Activated T-cell treated with anti-CD3 and anti-CD28 coated beads, Interleukin-2, amount 50 U/mL, for 48 hours (primary cell): Measurements from ENCODE around the gene MXRA7.

Experiments
- DNase-seq, 2 experiments: peaks; one replicate each; pipeline ENCODE4 v3.0.0-alpha.2; 2020

The MXRA7 gene

DNA sequence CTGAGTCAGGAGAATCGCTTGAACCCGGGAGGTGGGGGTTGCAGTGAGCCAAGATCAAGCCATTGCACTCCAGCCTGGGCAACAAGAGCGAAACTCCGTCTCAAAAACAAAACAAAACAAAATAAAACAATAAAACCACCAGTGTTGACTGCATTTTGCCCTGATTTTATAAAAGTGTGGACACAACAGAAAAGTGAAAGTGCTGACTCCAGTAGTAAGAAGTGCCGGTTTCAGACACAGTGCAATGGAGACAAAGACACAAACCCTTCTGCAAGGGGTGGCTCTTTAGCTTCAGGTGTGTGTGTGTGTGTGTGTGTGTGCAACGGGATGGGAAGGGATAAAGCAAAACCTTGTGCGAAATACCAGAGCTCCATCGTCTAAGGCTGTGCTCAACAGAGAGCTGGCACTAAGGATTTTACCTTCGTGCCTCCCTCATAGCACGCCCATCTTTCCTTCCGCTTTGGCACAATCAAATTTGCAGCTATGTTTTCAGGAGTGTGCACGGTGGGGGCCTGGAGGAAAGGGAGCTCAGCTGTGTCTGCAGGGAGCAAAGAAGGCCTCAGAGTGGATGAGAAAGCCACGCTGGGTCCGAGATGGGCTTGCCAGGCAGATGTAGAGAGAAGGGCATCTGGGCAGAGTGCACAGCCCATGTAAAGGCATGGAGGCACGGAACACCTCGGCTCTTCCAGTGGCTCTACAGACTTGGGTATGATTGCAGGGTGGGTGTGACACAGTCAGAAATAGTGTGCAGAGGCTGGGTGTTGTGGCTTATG lies 15.5 kb downstream of the MXRA7 start:
- DNase-seq, result no peak

DNA sequence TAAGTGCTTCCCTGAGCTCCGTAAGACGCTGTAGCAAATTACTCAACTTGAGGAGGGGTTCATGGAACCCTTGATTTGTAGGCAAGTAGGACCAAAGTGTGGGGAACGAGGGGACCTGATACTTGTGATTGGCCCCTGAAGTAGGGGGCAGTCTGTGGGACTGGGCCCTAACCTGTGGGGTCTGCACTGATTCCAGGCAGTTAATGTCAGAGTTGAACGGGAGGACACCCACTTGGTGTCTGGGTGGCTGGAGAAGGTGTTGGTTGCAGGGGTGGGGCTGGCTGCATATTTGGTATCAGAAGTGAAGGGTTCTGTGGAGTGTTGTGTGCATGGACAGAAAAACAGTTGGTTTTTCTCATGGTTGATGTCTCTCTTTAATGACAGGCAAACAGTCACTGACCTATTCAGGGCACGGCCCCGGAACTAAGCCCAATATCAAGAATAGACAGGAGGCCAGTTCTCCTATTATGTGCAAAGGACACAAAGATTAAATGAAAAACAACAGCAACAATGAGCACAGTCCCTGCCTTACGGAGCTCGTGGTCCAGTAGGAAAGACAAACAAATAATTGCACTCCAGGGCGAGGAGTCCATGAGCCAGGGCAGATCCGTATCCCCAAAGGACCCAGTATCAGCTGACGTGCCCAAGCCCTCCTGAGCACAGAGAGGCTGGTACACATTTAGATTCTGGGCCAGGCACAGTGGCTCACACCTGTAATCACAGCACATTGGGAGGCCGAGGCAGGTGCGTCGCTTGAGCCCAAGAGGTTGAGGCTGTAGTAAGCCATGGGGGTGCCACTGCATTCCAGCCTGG lies 19.2 kb downstream of the MXRA7 start:
- no peak for DNase-seq

DNA sequence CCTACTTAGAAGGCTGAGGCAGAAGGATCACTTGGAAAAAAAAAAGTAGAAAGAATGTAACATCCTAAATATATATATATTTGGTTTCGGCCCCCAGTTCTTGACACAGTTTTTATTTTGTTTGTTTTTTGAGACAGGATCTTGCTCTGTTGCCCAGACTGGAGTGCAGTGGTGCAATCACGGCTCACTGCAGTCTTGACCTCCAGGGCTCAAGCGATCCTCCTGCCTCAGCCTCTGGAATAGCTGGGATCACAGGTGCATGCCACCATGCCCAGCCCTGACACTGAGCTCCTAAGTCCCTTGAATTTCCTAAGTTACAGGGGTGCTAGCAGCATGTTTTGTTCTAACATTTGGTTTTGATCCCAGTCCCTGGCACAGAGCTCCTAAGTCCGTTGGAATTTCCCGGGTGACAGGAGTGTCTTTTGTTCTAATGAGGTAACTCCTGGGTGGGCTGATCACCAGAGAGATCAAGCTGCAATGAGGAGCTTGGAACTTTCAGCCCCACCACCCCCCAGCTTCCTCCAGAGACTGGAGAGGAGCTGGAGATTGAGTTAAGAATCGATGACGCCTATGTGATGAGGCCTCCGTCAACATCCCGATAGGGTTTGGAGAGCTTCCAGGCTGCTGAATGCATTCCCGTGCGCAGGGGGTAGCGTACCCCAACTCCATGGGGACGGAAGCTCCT lies 20.0 kb downstream of the MXRA7 start:
- DNase-seq, result no peak

DNA sequence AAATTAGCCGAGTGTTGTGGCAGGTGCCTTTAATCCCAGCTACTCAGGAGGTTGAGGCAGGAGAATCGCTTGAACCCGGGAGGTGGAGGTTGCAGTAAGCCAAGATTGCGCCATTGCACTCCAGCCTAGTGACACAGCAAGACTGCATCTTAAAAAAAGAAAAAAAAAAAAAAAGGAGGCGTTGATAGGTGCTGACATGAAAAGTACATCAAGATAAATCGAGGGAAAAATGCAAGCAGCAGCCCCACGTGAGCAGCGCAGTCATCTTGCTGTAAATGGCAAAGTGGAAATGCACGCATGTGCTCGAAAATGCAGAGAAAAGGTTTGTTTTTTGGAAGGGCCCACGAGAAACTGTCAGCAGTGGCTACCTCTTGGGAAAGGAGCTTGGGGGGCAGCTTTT lies 20.9 kb downstream of the MXRA7 start:
- no peak for DNase-seq

DNA sequence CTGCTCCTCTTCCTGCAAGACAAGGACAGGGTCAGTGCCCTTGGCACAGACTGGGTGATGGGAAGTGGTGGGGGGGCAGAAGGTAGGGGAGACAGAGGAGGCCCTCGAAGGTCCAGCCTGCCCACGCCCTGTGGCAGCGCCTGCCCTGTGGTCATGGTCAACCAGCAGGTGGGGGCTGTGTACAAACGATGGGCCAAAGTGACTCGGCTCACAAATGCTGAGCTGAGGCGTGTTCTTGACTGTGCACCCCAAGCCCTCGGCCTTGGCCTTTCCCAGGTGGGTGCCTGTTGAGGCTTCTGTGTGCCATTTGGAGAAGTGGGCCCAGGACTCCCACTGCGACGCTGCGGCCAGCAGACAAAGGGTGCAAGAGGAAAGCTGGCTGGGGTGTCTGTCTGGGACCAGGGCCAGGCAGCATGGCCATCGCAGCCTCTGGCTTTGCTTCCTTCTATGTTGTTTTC lies 22.6 kb downstream of the MXRA7 start:
- DNase-seq, result no peak

DNA sequence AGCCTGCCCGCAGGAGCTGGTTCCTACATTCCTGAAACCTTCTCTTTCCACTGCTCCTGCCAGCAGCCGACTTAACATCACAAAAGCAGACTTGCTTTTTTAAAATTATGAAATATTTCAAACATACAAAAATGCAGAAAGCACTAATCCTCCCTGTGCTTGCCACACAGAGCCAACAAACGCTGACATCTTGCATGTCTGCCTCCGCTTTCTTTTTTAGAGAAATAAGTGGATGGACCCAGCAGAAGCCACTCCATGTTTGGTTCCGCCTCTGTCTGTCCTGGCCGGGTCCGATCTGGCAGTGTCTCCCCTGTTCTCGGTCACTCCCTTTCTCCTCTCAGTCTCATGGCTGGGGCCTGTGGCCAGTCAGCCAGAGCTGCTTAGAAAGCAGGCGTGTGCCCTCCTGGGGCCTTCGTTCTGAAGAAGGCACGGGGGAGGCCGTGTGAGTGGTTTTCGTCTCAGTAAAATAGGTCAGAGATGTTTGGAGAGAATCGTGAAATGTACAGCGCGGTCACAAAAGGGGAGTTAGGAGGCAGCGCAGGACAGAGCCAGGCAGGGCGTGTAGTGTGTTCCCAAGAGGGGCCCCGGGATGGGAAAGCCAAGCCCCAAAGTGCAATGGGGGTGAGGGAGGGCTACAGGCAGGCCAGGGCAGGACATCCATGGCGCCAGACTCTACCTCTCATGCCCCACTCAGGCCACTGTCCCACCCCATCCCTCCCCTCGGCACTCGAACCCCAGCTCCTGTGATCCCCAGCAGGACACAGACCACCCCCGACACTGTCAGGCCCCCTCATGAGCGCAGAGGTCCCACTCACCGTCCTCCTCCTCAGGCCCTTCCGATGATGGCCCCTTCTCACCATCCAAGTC lies 23.2 kb downstream of the MXRA7 start:
- no peak for DNase-seq

DNA sequence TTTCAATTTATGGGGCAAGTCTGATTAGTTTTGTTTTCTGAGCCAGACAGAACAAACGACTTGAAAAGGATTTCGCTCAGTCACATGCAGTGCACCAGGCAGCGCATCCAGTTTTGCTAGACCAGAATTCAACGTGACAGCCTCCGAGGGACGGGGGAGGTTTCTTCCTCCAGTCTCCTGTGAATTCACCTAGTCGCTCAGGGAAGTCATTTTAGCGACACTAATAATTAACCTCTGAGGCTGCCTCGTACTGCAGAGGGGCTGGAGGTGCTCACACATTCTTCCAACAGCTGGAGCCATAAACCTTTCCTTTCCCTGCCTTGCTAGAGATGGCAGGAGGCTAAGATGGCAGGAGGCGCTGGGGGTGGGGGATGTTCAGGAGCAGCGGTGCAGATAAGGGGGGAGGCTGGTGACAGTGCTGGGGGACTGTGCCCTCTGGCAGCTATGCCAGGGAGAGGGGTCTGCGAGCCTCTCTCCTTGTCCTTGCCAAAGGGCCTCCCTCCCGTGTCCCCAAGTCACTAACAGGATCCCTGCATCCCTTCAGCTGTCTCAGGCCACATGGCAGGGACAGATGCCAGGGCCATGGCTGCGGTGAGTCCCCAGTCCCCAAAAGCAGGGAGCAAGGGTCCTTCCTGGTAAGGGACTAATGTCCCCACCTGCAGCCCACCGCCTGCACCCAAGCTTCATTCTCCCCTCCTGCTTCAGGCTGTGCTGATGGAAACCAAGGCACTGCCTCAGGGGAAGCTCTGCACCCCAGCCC lies 24.0 kb downstream of the MXRA7 start:
- DNase-seq, result no peak

DNA sequence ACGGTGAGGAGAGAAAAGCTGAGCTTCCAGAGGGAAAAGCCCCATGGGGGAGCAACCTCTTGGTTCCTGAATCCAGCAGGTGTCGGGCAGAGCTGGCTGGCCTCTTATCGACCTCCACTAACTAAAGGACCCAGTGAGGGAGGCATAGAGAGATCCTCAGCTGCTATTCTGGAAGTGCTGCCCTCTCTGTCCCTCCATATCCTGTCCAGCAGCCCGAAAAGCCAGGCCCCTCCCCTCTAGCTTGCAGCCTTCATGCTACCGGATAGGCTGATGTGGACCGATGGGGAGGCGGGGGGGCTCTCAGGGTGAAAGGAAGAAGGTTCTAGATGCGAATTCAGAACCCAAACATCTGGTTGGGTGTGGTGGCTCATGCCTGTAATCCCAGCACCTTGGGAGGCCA lies 24.9 kb downstream of the MXRA7 start:
- no peak for DNase-seq

DNA sequence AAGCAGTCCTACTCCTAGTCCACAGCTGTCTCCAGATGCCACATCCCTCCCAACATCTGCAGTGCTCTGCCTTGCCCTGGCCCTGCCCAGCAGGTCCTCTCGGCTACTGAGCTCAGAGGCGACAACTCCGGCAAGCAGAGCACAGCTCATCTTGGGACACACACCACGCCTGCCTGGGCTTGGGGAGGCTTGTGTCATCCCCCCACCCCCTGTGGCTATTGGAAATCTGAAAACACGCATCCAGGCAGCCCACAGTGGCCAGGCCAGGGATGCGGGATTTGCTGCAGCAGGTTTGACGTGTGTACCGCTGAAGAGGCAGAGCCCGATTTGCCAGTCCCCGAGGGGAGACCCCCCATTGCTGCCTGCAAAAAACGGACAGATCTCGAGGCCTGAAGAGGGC lies 25.4 kb downstream of the MXRA7 start:
- no peak for DNase-seq

DNA sequence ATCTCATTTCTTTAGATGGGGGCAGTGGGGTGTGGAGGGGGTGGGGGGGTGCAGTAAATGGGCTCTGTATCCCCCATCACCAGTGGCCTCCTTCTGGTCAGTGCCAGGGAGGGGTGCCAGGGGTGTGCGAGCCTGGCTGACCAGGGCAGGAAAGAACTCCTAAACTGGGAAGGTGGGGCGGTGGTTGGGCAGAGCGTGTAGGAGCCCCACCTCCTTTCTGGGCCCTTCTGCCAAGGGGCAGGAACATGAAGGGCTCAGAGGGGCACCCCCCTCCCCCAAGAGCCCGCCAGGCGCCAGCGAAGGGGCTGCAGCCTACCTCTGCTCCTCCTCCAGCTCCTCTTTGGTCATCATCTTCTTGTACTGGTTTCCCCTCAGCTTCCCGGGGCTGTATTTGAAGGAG lies 26.0 kb downstream of the MXRA7 start:
- no peak for DNase-seq

DNA sequence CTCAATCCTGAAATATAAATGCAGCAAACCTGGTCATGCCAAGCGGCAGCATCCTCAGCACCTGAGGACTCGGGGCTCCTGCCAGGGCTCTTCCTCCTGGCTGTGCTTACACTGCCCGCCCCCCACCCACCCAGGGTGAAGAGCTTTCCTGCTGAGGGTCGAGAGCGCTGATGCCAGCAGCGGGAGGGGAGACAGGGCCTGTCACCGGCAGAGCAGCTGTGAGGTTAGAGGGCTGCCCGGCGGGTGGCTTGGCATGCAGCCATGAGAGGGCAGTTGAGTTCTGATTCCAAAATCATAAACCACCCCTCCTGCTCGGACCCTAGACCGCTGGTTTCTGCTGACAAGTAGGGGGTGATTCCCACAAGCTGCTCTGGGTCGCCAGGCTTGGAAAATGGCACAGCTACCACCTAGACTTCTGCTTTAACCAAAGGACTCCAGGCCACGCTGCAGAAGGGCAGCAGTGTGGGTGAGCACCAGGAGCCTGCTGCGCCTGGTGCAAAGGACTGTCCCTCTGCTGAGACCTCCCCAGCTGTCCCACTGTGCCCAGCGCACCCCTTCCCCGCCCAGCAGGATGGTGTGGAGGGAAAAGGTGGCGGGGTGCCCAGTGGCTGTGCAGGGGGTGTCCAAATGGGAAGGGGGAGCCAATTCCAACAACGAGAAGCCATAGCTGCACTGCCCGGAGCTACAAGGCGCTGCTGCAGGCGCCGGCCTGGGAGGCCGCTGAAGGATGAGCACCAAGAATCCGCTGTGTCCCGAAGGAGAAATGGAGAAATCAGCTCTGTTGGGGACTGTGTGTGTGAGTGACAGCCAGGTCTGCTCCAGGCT lies 26.6 kb downstream of the MXRA7 start:
- no peak for DNase-seq

DNA sequence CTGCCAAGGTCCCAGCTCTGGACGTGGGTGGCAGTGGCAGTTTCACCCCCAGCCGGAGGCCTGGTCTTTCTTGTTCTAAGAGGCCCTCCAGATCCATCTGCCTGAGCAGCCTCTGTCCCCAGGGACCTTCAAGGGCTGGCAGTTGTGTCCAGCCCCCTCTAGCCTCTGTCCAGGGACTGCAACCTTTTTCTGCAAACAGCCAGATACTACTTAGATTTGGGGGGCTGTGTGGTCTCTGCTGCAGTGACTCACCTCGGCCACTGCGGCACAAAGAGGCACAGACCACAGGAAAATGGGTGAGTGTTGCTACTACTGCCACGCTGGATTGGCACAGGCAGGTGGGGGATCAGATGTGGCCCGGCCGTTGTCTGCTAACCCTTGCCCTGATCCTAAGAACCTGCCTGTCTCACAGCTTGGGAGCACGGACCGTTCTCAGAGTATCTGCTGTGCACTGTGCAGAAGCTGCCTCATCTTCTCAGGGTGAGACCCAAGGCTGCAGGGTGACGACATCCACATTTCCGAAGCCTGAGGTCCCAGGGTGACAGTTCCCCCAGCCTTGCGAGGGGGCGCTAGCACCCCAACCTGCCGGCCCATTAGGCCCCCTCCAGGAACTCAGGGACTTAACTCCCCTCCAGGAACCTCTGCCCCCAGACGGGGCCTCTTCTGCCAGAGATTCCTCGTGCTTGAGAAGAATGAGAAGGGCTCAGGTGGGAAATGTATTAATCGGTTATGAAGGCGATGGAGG lies 27.6 kb downstream of the MXRA7 start:
- DNase-seq, result no peak

DNA sequence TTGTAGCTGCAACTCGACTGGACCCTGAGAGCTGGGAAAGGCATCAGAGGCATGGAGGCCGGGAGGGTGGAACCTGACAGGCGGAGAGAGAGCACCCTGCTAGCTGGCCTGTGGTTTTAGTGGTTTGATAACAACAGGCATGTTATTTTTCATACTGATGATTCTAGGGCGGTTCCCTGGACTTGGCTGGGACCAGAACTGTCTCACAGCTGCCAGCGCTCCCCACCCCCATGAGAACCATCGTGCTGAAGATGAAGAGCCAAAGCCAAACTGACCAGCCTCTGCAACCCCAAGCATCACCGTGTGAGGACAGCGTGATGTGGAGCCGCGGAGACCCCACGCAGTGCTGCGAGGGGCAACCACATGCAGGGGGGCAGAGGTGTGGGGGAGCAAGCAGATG lies 28.5 kb downstream of the MXRA7 start:
- DNase-seq, result no peak

DNA sequence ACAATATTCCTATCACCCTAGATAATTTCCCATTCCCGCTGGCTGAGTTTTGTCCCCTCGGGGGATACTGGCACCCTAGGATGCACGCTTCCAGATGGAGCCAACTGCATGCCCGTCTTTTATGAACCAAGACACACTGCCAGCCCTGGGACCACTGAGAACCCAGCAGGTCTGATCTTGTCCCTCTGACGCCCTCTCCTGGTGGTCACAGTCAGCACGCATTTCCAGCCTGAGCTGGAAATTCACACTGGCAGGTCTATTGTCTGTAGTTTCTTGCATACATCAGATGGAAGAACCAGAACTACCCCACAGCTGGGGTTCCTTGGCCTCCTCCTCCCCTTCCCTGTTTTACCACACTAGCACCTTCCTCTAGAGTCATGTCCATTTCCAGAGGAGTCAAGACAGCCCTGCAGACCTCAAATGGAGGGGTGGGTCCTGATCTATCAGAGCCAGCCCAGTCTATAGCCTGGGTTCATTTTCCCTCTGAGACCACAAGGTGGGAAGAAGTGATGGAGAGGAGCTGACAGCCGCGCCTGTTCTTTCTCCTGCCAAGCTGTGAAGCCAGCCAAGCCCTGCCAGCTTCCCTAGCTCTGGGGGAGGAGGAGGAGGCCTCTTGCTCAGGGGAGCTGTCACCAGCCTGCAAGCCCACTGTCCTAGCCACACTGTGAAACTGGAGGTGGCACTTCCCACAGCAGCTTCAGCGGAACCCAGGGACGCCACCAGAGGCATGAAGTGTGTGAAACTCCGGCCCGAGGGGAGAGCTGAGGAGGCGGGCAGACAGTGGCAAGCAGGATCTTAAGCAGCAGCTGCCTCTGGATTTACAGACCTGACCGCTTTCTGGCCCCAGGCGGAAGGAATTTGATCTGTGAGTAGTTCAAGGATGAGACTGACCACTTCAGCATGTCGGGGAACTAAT lies 29.3 kb downstream of the MXRA7 start:
- peak; percentile 77 to 81 for DNase-seq

DNA sequence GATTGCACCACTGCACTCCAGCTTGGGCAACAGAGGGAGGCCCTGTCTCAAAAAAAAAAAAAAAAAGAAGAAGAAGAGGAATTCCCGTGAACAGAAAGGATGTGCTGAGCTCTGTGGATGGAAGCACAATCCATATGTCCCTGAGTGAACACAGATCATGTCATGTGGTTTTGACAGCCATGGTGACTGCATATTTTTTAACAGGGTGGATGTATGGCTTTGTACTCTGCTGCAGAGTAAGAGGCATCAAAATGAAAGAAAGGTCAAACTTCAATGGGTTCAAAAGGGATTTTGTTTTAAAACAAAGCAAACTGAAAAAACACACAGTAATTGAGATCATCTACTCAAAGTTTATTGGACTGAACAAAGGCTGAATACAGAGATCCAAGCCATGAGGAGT lies 31.5 kb downstream of the MXRA7 start:
- no peak for DNase-seq

DNA sequence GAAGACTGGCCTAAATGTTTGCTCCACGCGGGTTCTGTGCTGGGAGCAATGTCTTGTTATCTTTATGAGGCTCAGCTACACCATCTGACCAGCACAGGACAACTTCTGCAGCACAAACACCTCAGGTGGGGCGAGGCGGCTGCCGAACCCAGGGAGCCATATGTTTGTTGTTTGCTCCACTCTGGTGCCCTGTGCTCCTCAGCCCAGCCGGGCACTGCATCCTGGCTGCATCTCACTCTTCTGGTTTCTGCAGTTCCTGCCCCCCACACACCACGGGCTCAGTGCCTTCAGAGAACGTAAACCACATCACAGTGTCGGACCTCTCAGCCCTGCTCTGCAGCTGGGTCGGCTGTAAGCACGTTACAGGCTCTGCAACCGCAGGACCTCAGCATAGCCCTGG lies 32.4 kb downstream of the MXRA7 start:
- DNase-seq, result peak; percentile 29 to 39

DNA sequence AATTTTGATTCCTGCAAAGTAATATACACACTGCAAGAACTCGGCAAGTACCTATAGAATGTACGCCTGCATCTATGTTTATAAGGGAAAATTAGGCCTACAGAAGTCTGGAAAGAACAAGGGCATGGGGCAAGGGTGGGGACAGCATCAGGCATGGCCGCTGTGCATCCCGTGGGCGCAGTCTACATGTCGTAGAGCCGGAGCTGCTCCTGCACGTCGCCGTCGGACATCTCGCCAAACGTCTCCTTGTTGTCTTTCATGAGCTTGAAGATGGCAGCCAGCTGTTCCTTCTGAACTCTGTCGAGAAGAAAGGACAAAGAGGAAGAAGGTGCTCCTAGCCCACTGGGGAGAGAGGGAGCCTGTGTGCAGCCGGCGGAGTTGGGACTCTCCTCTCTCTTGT lies 33.4 kb downstream of the MXRA7 start:
- DNase-seq, result no peak

DNA sequence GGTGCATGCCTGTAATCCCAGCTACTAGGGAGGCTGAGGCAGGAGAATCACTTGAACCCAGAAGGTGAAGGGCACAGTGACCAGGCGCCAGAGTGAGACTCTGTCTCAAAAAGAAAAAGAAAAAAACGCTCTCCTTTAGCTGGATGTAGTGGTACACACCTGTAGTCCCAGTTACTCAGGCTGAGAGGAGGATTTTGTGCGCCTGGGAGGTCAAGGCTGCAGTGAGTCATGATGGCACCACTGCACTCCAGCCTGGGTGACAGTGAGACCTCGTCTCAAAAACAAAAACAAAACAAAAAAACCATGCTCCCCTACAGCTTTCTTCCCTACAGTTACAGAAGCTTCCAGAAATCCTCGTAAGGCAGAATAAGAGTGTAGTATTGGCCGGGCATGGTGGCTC lies 34.1 kb downstream of the MXRA7 start:
- no peak for DNase-seq

DNA sequence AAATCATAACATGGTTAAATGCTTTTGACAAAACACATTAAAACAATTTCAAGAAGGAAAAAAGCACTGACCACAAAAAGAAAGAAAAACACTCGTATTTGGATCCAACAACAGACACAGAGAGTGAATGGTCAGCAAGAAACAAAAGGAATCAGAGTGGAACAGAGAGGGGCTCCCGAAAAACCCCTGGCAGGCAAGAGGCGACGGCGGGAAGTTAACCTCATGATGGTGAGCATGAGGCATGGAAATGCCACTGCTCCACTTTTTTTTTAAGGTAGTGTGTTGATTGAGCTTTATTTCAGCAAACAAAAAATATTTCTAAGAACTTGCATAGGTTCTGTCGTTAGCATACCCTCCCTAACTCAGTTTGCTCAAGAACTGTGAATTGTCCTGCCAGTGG lies 35.1 kb downstream of the MXRA7 start:
- DNase-seq, result no peak
